ENCODE measurements around the gene SUMO3.

SUMO3 gene

DNA sequence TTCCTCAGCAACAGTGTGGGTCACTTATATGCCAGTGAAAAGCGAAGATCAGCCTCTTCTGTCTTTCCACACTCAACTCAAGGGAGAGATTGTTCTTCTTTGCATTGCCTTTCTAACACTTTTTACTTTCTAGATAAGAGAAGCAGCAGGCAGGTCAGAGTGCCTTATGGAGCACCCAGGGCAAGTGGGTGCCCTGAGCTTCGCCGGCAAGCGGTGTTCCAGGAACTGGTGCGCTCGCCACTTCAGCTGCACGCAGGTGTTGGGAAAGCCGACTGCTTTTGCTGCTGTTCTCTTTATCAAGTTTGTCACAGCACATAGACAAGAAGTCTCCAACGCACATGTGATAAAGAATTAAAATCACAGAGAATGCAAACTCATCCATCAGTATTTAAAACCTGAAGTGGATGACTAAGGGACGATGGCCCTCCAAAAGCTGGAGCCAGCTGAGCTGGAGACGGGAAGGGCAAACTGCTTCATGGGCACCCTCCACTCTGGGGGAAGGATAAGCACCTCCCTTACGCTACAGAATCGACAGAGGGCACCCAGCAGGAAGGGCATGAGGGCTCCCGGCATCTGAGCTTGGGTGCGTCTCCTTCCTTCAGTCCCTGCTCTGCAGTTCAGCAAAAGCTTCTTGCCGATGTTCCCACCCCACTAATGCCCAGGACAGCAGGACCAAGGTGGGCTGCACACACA, 36.9 kb downstream of the SUMO3 start:
- DNase-seq (ENCODE audit: low read depth in 1 of 2, low spot score in 1 of 2) = no peak

DNA sequence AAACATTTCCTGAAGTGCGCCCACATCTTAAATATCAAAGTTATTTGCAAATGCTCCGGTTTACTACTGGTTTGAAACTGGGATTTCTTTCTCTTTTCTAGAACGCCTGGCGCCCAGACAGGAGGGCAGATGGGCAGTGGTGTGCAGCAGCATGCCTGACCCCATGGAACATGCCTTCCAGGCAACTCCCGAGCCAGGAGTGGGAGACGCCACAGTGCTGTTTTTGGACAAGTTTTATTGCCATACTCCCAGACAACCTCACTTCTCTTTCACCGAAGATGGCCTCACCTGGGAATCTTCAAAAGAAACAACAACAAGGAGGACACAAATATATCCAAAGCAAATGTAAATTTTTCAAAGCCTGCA, 37.7 kb downstream of the SUMO3 start:
- DNase-seq (ENCODE audit: low read depth in 1 of 2, low spot score in 1 of 2) = no peak

DNA sequence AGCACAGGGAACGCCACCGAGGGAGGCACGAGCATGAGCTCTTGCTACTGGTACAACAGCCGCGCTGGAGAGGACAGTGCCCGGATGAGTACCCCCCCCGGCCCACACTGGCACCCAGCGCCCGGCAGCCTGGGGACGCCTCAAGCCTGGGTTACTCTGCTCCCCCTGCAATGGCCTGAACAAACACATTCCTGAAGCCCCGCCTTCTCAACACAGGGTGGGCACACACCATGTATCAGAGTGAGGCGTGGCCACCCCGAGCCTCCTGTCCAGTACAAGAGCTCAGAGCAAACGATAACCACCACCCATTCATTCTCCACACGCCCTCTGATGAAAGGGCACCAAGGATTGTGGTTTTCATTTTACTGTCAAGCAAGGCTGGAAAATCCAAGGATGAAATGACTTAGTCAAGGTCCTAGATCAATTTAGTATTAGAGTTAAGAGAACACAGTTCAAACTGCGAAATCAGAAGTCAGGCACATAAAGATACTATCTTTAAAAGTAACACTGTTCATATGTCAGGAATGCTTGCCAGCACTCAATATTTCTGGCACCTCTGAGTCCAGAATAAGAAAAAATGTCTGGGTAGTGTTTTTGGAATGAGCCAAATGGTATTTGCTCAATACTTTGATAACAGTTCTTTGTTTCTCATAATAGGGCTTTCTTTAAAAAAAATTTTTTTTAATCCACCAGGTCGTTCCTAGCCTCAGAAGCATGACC, 38.3 kb downstream of the SUMO3 start:
- no peak for DNase-seq (ENCODE audit: low read depth in 1 of 2, low spot score in 1 of 2)

DNA sequence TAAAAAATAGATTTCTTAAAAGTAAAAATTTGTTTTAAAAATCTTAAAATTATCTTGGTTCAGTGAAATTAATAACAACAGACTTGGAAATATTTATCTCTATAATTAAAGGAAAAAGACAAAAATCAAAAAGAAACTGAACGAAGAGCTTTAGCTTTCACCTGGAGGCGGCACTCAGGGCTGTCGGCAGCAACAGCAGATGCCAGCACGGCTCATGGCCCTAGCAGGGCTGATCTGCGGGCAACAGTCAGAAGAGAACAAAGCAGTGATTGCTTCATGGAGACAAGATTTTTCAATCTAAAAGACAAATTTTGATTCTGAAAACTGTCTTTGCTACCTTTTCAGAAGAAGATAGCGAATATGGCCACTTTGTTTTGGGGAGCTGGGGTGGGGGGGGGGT, 38.9 kb downstream of the SUMO3 start:
- DNase-seq (ENCODE audit: low read depth in 1 of 2, low spot score in 1 of 2) = no peak

DNA sequence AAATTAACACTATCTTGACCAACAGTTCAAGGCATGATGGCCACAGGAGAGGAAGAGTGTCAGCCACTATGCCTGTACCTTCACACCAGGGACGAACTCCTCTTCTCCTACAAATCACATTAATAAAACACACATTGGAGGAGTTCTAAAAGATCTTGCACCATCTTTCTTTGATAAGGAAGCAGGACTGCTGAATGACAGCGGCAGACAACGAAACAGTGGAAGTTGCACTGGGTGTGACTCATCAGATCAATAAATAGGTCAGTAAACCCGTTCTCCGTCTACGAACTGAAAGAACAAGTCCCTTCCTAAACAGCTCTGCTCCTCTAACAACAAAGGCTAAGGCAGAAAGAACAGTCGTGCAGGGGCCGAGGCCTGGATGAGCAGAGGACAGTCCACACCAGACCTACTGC, 39.4 kb downstream of the SUMO3 start:
- DNase-seq (ENCODE audit: low read depth in 1 of 2, low spot score in 1 of 2) = no peak

DNA sequence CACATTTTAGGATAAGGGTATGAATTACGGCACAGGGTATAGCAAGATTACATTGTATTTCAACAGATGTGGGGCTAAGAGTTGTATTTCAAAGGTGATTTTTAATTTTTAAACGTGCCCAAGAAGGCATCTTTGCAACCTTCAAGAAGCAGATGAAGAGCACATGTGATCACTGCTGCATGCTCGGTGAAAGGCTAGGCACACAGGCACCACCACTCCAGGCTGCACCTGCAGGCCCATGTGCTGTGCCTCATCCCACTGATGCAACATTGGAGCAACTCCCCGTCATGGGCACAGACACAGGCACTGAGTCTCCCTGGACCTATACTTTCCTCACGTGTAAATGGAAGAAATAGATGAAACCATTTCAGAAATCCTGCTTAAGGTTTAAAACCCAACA, 39.8 kb downstream of the SUMO3 start:
- DNase-seq (ENCODE audit: low read depth in 1 of 2, low spot score in 1 of 2) = no peak

DNA sequence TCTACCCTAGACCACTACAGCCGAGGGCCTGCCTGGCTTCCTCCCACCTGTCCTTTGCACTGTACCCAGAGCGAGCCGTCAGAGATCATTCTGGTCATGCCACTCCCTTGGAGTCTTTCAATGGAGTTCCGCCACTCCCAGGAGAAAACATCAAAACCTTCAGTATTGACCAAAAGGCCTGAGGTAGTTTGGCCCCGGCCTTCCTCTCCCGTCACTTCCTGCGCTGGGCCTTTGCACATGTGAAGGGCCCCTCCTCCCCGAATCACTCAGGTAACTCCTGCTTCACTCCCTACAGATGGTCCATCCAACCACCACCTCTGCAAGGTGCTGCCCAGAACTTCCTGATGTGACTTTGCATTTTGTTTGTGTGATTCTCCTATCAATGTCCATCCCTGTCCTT, 42.9 kb downstream of the SUMO3 start:
- DNase-seq (ENCODE audit: low read depth in 1 of 2, low spot score in 1 of 2) = no peak

DNA sequence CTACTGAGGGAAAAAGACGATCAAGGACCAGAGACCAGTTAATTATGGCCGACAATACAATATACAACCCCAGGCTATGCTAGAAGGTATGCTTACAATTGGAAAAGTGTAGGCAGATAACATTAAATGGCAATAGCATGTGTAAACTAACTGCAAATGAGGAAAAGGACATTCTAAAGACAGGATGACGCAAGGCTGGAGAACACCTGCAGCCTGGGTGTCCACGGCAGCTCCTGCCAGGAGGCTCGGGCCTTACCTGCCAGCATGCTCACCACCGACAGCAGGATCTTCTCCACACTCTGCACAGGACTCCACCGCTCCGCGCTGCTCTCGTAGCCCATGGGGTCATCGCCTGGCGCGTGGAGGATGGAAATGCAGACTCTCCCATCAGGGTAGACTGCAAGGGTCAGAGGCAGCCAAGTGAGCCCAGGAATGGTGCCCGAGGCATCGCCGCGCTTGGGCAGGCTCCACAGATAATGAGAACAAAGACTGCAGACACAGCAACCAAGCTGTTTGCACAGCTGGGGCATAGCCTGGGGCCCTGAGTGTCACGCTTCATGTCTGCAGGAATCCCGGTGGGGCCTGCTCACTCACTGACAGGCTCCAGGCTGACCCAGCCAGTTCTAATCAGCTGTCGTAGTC, 44.5 kb downstream of the SUMO3 start:
- no peak for DNase-seq (ENCODE audit: low read depth in 1 of 2, low spot score in 1 of 2)

DNA sequence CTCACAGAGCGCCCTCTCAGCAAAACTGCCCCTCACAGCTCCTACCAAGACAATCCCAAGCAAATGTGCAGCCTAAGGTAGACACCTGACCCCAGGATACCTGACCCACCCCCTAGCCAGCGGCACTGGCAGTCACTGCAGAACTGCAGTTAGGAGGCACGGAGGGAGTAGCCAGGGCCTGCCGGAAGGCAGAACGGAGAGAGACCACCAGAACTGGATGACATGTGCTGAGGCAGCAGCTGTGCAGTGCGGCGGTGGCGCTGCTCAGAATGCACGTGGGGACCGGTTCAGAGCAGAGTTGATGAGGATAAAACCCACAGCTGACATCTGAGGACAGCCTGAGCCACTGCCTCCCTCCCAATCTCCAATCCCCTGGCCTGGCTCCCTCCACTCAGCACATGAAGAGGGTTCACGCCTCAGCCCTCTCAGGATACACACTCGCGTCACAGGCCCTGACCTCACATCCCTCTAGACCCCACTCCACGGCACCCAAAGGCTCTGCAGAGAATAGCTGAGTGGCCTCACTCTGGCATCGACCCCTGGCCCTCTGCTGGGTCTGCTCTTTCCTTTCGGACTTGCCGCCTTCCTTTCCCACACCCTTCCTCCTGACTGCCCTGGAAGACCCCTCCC, 45.9 kb downstream of the SUMO3 start:
- no peak for DNase-seq (ENCODE audit: low read depth in 1 of 2, low spot score in 1 of 2)

DNA sequence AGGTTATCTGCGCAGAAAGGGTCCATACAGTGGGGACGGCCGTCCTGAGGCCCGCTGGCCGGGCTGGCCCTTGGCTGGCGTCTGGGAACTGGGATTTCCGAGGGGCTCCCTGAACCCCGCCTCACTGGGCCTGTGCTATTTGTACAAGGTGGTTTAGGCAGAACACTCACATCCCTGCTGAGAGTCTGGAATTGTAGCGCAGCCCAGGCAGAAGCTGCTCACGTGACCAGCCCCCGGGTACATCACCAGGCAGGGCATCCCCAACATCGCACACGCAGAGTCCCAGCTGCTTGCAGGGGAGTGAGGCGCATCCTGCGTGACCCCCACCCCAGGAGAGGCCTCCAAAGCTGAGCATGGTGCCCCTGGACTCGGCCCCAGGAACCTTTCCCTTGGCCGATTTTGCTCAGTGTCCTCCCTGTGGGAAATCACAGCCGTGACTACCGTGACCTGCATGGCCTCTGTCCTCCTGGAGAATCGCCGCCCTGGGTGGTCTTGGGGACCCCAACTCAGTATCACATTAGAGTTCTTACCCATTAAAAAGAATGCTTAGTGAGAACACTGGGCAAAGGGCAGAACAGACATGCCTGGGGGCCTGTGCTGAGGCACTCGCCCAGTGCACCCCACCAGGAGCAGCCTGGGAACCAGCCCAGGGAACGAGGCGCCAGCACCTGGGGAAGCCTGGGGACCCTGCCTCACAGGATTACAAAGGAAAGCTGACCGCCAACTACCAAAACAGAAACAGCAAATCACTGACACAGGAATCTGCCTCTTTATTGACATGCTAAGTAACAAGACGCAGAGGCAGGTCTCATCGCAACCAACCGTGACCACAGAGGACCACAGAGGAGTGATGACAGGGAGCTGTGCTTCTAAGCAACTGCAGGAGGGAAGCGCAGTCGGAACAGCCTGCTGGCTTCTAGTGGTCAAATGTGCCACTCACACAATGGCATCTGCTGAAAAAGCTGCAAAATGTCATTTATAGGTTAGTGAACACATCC, 49.7 kb downstream of the SUMO3 start:
- no peak for DNase-seq (ENCODE audit: low read depth in 1 of 2, low spot score in 1 of 2)

DNA sequence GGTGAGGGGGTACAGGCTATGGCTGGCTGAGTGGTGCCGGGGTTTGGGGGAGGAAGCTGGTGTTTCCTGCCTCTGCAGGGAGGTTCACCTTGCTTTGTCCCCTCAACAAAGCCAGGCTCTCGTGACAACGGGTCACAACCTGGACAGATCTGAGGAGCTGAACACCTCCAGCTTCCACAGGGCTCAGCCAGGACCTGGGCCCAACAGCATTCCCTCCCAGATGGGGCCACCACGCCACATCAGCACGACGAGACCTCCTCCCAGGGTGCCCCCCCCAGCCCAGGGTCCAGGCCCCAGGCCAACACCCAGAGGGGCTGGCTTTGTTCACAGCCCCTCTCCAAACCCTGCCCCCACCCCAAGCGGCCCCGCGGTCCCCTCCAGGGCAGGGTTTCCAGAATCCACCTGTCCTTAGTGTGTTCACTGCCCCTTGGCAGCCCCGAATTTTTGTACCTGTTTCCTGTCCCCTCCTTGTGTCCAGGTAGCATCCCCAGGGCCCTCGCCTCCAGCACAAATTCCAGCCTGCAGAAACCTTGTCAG, 51.0 kb downstream of the SUMO3 start:
- no peak for DNase-seq (ENCODE audit: low read depth in 1 of 2, low spot score in 1 of 2)

DNA sequence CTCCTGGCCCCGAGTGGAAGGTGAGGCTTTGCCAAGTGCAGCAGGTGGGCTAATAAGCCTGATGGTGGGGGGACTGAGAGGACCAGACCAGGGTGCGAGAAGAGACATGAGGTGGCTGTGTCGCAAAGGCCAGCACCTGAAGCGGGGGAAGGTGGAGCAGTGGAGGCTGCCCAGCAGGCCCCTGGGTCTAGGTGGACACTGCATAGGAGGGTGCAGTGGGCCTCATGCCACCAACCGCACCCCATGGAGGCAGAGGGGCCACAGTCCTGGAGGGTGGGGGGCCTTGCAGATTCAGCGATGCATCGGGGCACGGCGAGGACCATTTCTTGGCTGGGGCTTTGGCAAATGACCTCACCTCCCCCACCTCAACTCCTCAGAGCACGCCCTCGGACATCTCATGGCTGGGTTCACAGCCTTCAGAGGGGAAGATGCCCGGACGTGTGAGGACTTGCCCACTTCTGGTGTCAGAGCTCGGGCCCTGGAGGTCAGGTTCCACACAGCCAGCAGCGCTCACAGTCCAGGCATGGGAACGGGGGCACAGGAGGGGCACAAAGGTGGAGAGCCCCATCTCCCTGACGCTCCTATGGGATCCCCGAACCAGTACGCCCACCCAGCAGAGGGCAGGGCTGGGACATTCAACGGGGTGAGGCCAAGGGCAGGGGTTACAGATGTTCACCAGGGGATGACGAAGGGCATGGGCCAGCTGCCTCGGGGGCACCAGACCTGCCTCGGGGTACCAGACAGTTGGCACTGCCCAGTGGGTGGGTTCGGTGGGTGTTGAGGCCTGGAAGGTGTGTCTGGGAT, 51.6 kb downstream of the SUMO3 start:
- DNase-seq (ENCODE audit: low read depth in 1 of 2, low spot score in 1 of 2) = no peak

DNA sequence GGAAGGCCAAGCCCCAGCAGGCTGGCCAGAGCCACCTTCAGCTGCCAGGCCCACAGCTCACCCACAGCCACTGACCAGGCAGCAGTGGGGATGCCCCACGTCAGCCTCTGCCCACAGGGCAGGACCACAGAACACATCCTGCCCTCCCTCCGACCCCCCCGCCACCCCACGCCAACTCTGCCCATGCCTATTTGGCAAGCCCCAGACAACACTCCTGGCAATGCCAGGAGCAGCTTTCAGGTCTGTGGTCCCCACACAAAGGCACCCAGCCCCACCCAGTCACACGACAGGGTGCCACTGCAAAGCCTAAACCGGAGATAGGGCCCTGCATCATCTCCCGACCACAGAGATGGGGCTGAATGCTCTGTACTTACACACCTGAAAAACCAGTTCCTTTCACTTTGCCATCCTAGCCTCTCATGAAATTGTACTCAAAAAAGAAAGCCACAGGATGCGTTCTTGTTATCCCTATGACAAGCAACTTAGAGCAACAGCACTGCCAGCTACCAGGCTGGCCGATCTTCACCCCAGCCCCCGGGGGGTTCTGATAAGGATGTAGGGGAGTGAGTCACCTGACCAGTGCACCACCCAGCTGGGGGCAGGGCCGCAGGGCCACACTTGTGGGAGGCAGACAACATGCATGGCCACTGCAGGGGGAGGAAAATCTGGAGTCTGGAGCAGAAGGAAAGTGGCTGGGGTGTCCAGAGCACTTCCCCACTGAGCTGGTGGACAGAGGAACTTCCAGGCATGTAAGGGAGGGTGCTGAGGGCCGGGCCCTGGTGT, 52.4 kb downstream of the SUMO3 start:
- DNase-seq (ENCODE audit: low read depth in 1 of 2, low spot score in 1 of 2) = no peak

DNA sequence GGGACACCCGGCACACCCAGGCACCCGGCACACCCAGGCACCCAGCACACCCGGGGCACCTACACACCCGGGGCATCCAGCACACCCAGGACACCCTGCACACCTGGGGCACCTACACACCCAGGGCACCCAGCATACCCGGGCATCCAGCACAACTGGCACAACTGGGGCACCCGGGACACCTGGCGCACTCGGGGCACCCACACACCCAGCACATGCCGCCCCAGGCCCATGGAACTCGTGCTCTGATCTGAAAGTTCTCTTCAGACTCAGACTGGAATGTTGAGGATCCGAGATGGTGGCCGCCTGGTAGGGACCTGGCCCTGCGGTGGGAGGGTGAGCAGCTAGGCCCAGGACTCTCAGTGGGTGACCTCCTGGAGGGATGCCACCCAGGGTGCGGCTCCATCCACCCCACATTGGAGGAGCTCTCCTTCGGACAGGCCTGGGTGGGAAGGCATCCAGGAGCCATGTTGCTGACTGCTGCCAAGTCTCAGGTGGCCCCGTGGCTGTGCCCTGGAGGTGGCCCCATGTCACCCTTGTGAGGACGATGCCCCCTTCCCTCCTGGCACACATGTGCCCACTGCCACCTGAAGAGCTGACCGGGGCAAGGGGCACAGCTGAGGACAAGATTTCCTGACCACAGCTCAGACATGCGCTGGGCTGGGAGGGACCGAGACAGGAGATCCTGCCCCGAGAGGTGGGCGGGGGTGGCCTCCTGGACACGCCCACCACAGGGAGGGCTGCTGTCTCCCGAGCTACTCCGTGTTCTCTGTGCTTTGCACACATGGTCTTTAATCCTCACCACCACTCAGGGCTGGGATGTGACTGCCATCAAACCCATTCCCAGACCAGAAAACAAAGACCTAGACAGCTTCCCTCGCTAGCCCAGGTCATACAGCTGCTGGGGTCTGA, 53.3 kb downstream of the SUMO3 start:
- DNase-seq (ENCODE audit: low read depth in 1 of 2, low spot score in 1 of 2) = no peak

DNA sequence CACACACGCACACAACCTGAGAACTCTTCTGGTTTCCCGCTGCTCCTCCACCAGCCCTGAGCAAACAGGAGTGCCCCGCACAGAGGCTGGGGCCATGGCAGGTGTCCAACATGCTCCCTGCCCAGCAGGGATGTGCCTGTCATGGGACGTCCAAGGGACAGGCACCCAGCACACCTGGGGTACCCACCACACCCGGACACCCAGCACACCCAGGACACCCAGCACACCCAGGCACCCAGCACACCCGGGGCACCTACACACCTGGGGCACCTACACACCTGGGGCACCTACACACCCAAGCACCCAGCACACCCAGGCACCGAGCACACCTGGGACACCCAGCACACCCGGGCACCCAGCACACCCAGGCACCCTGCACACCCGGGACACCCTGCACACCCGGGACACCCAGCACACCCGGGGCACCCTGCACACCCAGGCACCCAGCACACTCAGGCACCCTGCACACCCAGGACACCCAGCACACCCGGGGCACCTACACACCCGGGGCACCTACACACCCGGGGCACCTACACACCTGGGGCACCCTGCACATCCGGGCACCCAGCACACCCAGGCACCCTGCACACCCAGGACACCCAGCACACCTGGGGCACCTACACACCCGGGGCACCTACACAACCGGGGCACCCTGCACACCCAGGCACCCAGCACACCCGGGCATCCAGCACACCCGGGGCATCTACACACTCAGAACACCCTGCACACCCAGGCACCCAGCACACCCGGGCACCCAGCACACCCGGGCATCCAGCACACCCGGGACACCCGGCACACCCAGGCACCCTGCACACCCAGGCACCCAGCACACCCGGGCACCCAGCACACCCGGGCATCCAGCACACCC, 54.2 kb downstream of the SUMO3 start:
- DNase-seq (ENCODE audit: low read depth in 1 of 2, low spot score in 1 of 2) = no peak

DNA sequence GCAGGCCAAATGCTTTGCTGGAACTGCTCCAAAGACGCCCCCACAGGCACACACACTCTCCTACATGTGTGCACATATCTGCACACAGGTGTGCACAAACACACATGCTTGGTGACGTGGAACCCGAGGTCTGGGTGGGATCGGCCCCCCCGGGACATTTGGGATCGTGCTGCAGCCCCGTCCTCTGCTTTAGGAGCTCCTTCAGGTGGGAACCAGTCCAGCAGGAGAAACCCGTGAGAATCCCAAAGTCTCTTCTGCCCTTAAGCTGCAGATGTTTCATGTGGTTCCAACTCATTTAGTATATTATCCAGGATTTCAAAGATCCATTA, 54.8 kb downstream of the SUMO3 start:
- no peak for DNase-seq (ENCODE audit: low read depth in 1 of 2, low spot score in 1 of 2)
